ENCODE data around the gene PDE10A. TPM values are rescaled to one million over a fixed set of nuclear protein-coding genes. Genes with fewer than 3 reads are reported as not detected.

The PDE10A gene
- total and polyA plus RNA-seq, 4 donors: 1.0 to 6.2 (median 3.0) TPM

- Histone ChIP-seq H3K36me3 (ENCODE audit: control insufficient read depth in 4 of 4, insufficient read depth in 4 of 4, low read length in 4 of 4) (no peaks in the 10 kb centered on the region), H3K9me3 (ENCODE audit: control insufficient read depth in 4 of 4, insufficient read depth in 3 of 4, low read length in 3 of 4) (no peaks in the 10 kb centered on the region), H3K27me3 (ENCODE audit: control insufficient read depth in 3 of 3, insufficient read depth in 3 of 3, low read length in 2 of 3) (no peaks in the 10 kb centered on the region), H3K9ac (ENCODE audit: insufficient read depth in 1 of 2, low read length in 2 of 2) (no peak overlapping the region), H3K27ac (ENCODE audit: low read depth in 1 of 2, low read length in 1 of 2) (no peak overlapping the region), H3K4me1 (ENCODE audit: control insufficient read depth in 5 of 5, insufficient read depth in 5 of 5, low read length in 5 of 5) (peaks cover 2 to 25% (median 9%) of the 10 kb centered on the region in 5 donors), H3K4me3 (no peak overlapping the region)
- ATAC-seq (ENCODE audit: insufficient read depth, low FRiP score): no peak
- TF ChIP-seq, protein P1, sequence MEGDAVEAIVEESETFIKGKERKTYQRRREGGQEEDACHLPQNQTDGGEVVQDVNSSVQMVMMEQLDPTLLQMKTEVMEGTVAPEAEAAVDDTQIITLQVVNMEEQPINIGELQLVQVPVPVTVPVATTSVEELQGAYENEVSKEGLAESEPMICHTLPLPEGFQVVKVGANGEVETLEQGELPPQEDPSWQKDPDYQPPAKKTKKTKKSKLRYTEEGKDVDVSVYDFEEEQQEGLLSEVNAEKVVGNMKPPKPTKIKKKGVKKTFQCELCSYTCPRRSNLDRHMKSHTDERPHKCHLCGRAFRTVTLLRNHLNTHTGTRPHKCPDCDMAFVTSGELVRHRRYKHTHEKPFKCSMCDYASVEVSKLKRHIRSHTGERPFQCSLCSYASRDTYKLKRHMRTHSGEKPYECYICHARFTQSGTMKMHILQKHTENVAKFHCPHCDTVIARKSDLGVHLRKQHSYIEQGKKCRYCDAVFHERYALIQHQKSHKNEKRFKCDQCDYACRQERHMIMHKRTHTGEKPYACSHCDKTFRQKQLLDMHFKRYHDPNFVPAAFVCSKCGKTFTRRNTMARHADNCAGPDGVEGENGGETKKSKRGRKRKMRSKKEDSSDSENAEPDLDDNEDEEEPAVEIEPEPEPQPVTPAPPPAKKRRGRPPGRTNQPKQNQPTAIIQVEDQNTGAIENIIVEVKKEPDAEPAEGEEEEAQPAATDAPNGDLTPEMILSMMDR (IDR thresholded peaks at IDR 0.05; ENCODE audit: control extremely low read depth, extremely low read depth): no peak
- 75 to 83% methylated on average over 4 of the region's 4 CpGs for WGBS, 2 donors
- DNase-seq: no peak
Observed at GRCh38 chr6:165640806-165641205, 22.2 kb downstream of the PDE10A start.

DNA sequence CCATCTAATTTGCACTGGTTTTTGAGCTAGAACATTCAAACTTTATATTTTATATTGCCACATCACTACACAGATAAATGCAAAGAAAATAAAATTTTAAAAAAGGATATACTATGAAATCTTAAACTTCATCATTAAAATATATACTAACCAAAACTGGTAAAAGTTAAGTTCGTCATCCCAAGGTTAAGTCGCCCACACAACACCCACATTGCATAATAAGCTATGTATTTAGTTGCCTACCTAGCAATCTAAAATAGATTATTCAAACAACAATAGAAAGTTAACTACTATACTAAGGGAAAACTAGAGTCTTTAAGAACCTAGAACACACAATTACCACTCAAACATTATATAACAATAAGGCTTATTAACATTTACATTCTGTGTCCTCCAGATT is 24.5 kb downstream of the PDE10A start:
- H3K36me3 ChIP-seq (ENCODE audit: control insufficient read depth in 4 of 4, insufficient read depth in 4 of 4, low read length in 4 of 4): no peaks in the 10 kb centered on the region
- no peak for DNase-seq
- 96 to 97% methylated on average over 2 of the region's 2 CpGs for WGBS, 2 donors
- no peak overlapping the region for H3K9ac ChIP-seq (ENCODE audit: insufficient read depth in 1 of 2, low read length in 2 of 2)
- H3K9me3 ChIP-seq (ENCODE audit: control insufficient read depth in 4 of 4, insufficient read depth in 3 of 4, low read length in 3 of 4): peaks cover 0 to 4% (median 0%) of the 10 kb centered on the region in 4 donors
- H3K4me3 ChIP-seq: no peak overlapping the region
- no peaks in the 10 kb centered on the region for H3K27me3 ChIP-seq (ENCODE audit: control insufficient read depth in 3 of 3, insufficient read depth in 3 of 3, low read length in 2 of 3)
- TF ChIP-seq, protein P1 (IDR thresholded peaks at IDR 0.05; ENCODE audit: control extremely low read depth, extremely low read depth): no peak
- no peak overlapping the region for H3K27ac ChIP-seq (ENCODE audit: low read depth in 1 of 2, low read length in 1 of 2)
- peaks cover 2 to 28% (median 12%) of the 10 kb centered on the region in 5 donors for H3K4me1 ChIP-seq (ENCODE audit: control insufficient read depth in 5 of 5, insufficient read depth in 5 of 5, low read length in 5 of 5)
- ATAC-seq (ENCODE audit: insufficient read depth, low FRiP score): no peak

DNA sequence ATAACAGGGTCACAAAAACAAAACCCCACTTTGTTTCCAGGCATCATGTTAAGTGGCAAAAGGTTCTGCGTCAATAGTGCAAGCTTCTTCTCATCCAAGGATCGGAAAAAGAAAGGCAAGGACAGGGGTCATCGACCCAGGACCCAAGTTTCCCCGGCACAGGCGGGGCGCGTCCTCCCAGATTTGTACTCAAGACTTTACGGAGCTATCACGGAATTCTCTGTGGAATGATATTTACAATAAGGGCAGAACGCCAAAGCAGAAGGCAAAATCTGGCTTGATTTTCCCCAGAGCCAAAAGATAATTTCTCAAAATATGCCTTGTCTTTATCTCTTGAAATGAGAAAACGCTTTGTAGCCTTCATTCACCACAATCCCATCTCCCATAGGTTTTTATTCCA is 25.5 kb downstream of the PDE10A start:
- Histone ChIP-seq H3K9me3 (ENCODE audit: control insufficient read depth in 4 of 4, insufficient read depth in 3 of 4, low read length in 3 of 4) (peaks cover 0 to 4% (median 0%) of the 10 kb centered on the region in 4 donors), H3K9ac (ENCODE audit: insufficient read depth in 1 of 2, low read length in 2 of 2) (no peak overlapping the region), H3K4me3 (no peak overlapping the region), H3K36me3 (ENCODE audit: control insufficient read depth in 4 of 4, insufficient read depth in 4 of 4, low read length in 4 of 4) (no peaks in the 10 kb centered on the region), H3K27ac (ENCODE audit: low read depth in 1 of 2, low read length in 1 of 2) (no peak overlapping the region), H3K27me3 (ENCODE audit: control insufficient read depth in 3 of 3, insufficient read depth in 3 of 3, low read length in 2 of 3) (no peaks in the 10 kb centered on the region), H3K4me1 (ENCODE audit: control insufficient read depth in 5 of 5, insufficient read depth in 5 of 5, low read length in 5 of 5) (peaks cover 2 to 28% (median 12%) of the 10 kb centered on the region in 5 donors)
- TF ChIP-seq, protein P1 (IDR thresholded peaks at IDR 0.05; ENCODE audit: control extremely low read depth, extremely low read depth): no peak
- 60 to 73% methylated on average over 11 of the region's 11 CpGs for WGBS, 2 donors
- no peak for ATAC-seq (ENCODE audit: insufficient read depth, low FRiP score)
- peak; percentile 36 to 54 (median 39) for DNase-seq
